ENCODE measurements around the gene DNAI1. TPM values are rescaled to one million over a fixed set of nuclear protein-coding genes. Genes with fewer than 3 reads are reported as not detected.

The DNAI1 gene
- total and polyA plus RNA-seq, 10 of the 15 experiments (the other 5 are each of a cell fraction or from before 2014, with no cell fraction given) = not detected

DNA sequence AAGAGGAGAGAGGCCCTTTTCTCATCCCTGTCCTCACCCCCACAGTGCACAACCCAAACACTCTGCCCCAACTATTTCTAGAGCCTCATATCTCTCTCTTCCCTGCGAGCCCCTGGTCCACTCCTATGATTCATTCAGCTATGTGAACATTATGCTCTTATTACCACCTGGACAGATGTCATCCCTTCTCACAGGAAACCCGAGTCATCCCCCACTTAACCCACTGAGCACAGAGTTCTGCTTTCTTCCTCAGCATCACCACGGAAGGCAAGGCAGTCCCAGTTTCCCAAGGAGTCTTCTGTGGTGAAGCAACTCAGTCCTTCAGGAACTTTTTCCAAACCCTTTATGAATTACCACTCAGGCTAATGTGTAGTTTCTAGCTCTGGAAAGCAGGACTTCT, 1.3 kb downstream of the DNAI1 start:
- Histone ChIP-seq H2AFZ (ENCODE audit: control insufficient read depth, low read depth, low read length) (no peak overlapping the region), H3K27me3 (replicated peaks in 1 of 2; ENCODE audit: control insufficient read depth in 2 of 2, insufficient read depth in 2 of 2, low read length in 1 of 2) (peaks cover 5 to 10% of the 10 kb centered on the region in 2 experiments), H3K4me3 (no peak overlapping the region), H3K9ac (ENCODE audit: control insufficient read depth, insufficient read depth, low read length) (no peak overlapping the region), H3K27ac (ENCODE audit: control insufficient read depth, insufficient read depth) (no peak overlapping the region), H3K4me1 (ENCODE audit: control insufficient read depth, insufficient read depth, low read length) (peaks cover 7% of the 10 kb centered on the region; the same call in 1 of the 2 replicates), H4K20me1 (ENCODE audit: control insufficient read depth, insufficient read depth) (no peaks in the 10 kb centered on the region), H3K79me2 (ENCODE audit: control insufficient read depth, insufficient read depth, low read length) (no peaks in the 10 kb centered on the region), H3K4me2 (ENCODE audit: control insufficient read depth, insufficient read depth) (no peak overlapping the region), H3K36me3 (ENCODE audit: control insufficient read depth in 2 of 2, insufficient read depth in 2 of 2, low read length in 1 of 2) (no peaks in the 10 kb centered on the region), H3K9me3 (replicated peaks; ENCODE audit: control insufficient read depth, insufficient read depth, low read length) (no peaks in the 10 kb centered on the region; the same call in 2 of the 3 replicates)
- ATAC-seq (no peak), FAIRE-seq (no peak), DNase-seq (ENCODE audit: low read depth, low spot score) (no peak)
- SMC1A ChIA-PET (ENCODE audit: uncharacterized antibody, unreplicated experiment) = no interaction called here
- CTCF ChIA-PET = interaction anchor here (0.8 kb wide), 1 partner anchor 427 kb away, joined by 3 read pairs; no protein-coding TSS in a partner anchor
- in situ Hi-C loops (cut with MboI) (no loop called here), intact Hi-C loops (cut with micrococcal nuclease; ENCODE audit: unreplicated experiment) (no loop called here)
- no peak for TF ChIP-seq EZH2 (IDR thresholded peaks at IDR 0.05; ENCODE audit: borderline replicate concordance, control insufficient read depth, low read depth, low read length)
- TF ChIP-seq SPI1 (IDR thresholded peaks at IDR 0.05; ENCODE audit: borderline replicate concordance, insufficient read depth, low read depth, low read length) = no peak
- no peak for TF ChIP-seq PKNOX1 (IDR thresholded peaks at IDR 0.05)
- TF ChIP-seq POLR2AphosphoS2 (IDR thresholded peaks at IDR 0.05; ENCODE audit: low read depth, low read length) = no peak
- TF ChIP-seq SMAD1 (IDR thresholded peaks at IDR 0.05; ENCODE audit: low read depth, partially characterized antibody) = no peak
- no peak for TF ChIP-seq RAD21 (IDR thresholded peaks at IDR 0.05; ENCODE audit: insufficient read depth, low read depth, low read length)
- TF ChIP-seq WRNIP1 (IDR thresholded peaks at IDR 0.05; ENCODE audit: borderline replicate concordance, low read depth, low read length) = no peak
- no peak for TF ChIP-seq HDAC2 (IDR thresholded peaks at IDR 0.05)
- TF ChIP-seq, protein P1, sequence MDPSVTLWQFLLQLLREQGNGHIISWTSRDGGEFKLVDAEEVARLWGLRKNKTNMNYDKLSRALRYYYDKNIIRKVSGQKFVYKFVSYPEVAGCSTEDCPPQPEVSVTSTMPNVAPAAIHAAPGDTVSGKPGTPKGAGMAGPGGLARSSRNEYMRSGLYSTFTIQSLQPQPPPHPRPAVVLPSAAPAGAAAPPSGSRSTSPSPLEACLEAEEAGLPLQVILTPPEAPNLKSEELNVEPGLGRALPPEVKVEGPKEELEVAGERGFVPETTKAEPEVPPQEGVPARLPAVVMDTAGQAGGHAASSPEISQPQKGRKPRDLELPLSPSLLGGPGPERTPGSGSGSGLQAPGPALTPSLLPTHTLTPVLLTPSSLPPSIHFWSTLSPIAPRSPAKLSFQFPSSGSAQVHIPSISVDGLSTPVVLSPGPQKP (IDR thresholded peaks at IDR 0.05; ENCODE audit: low read depth, low read length) = no peak
- no peak for TF ChIP-seq CBX5 (IDR thresholded peaks at IDR 0.05; ENCODE audit: low read depth)
- TF ChIP-seq SREBF1 (IDR thresholded peaks at IDR 0.05; ENCODE audit: low read length) = no peak
- TF ChIP-seq SIN3A (IDR thresholded peaks at IDR 0.05; ENCODE audit: low read depth, low read length) = no peak
- no peak for TF ChIP-seq RELA (IDR thresholded peaks at IDR 0.05; ENCODE audit: borderline replicate concordance, partially characterized antibody)
- POLR2A ChIA-PET = no interaction called here
- no TSS peak for BruUV-seq (replicated peaks)
- RAD21 ChIA-PET (ENCODE audit: unreplicated experiment) = no interaction called here
- 0% methylated on average over 3 of the region's 3 CpGs for WGBS (ENCODE audit: insufficient coverage, insufficient replicate concordance, low lambda C conversion rate, missing lambda C conversion rate)

Measured in GM12878 (cell line).